Body of pancreas (tissue), 4 donors: ENCODE measurements around the gene ACSF3. TPM values are rescaled to one million over a fixed set of nuclear protein-coding genes. Genes with fewer than 3 reads are reported as not detected.

ENCODE experiments used
- ATAC-seq: fragments of 150-250 bp; one replicate; pipeline ENCODE4 v1.9.1; 2016
- DNase-seq, 4 donors: peaks; one replicate each; pipeline ENCODE4 v3.0.0-alpha.2; 2019
- H3K27ac ChIP-seq, 4 donors: fragments of 200-600 bp; sonication (generic); 1 replicate in 3 of 4; 2 replicates in 1 of 4; pipeline versions ENCODE4 v1.5.1 to v1.6.1; 2016 to 2019; ENCODE audit warnings: mild to moderate bottlenecking in 1 of 4, mixed read lengths in 1 of 4, moderate library complexity in 1 of 4
- H3K27me3 ChIP-seq, 2 donors: fragments of 200-600 bp; sonication (generic); one replicate each; pipeline ENCODE4 v1.6.0; 2016; ENCODE audit warnings: mild to moderate bottlenecking in 1 of 2
- H3K36me3 ChIP-seq, 2 donors: fragments of 200-600 bp; sonication (generic); replicated peaks in 1 of 2; 2 replicates each; pipeline ENCODE4 v1.5.1; 2016; ENCODE audit warnings: low read depth in 2 of 2; ENCODE audit not compliant: insufficient read depth in 1 of 2
- H3K4me1 ChIP-seq: fragments of 200-600 bp; sonication (generic); one replicate; pipeline ENCODE4 v1.6.0; 2016
- H3K4me3 ChIP-seq, 2 donors: fragments of 200-600 bp; sonication (generic); 1 replicate in 1 of 2; 2 replicates in 1 of 2; pipeline ENCODE4 v1.5.1; 2016 to 2019
- H3K9me3 ChIP-seq, 3 donors: fragments of 200-600 bp; sonication (generic); 1 replicate in 2 of 3; 2 replicates in 1 of 3; pipeline ENCODE4 v1.5.1; 2016
- CTCF ChIP-seq, 7 experiments: fragments of 450-650 bp in 4 of 7; fragments of 200-600 bp in 3 of 7; sonication (generic) in 3 of 7; IDR thresholded peaks; one replicate each; pipeline ENCODE4 v1.5.1; 2016 to 2019; ENCODE audit warnings: antibody characterized with exemption in 7 of 7
- POLR2A ChIP-seq, 3 donors: fragments of 450-650 bp; IDR thresholded peaks; one replicate each; pipeline ENCODE4 v1.6.1; 2016; ENCODE audit warnings: antibody characterized with exemption in 3 of 3, mild to moderate bottlenecking in 2 of 3
- WGBS, 2 donors: methylation state at CpG; one replicate each; pipeline ENCODE4 v1.1.5; 2017; 5-methylcytosine and 5-hydroxymethylcytosine counted together
- intact Hi-C: fragments of 100-400 bp; cut with DNase I; formaldehyde crosslinking; loops from one replicate; pipeline ENCODE4 v1.15.1; 2023
- total RNA-seq, 2 donors: library from RNA; depleted of rRNA; stranded (reverse); fragments of >200 nt; gene quantifications; one replicate each; pipeline ENCODE4 v1.1.0, GENCODE V29; 2016

ACSF3 gene
- total RNA-seq, 2 donors from 2014 or later = 22.1 to 48.8 TPM

GRCh38 chr16:89173174-89173921 is 79.7 kb downstream of the ACSF3 start:
- Histone ChIP-seq H3K27ac (no peak overlapping the region), H3K4me1 (peaks cover 17% of the 10 kb centered on the region), H3K27me3 (peaks cover 0 to 11% of the 10 kb centered on the region in 2 donors), H3K4me3 (no peak overlapping the region), H3K9me3 (no peaks in the 10 kb centered on the region), H3K36me3 (no peaks in the 10 kb centered on the region)
- ATAC-seq (no peak), DNase-seq (no peak)
- intact Hi-C loops = no loop called here
- no peak for TF ChIP-seq POLR2A (IDR thresholded peaks at IDR 0.05)
- TF ChIP-seq CTCF (IDR thresholded peaks at IDR 0.05) = no peak
- WGBS, 2 donors = 59 to 76% methylated on average over 3 to 11 of the region's 11 CpGs

- Histone ChIP-seq H3K36me3 (no peaks in the 10 kb centered on the region), H3K27me3 (peaks cover 0 to 2% of the 10 kb centered on the region in 2 donors), H3K4me1 (peaks cover 17% of the 10 kb centered on the region), H3K27ac (no peak overlapping the region), H3K4me3 (no peak overlapping the region), H3K9me3 (no peaks in the 10 kb centered on the region)
- no peak for ATAC-seq
- TF ChIP-seq POLR2A (IDR thresholded peaks at IDR 0.05) (no peak), CTCF (IDR thresholded peaks at IDR 0.05) (no peak)
- intact Hi-C loops = no loop called here
- 70 to 82% methylated on average over 12 to 23 of the region's 23 CpGs for WGBS, 2 donors
- no peak for DNase-seq
Observed at GRCh38 chr16:89174055-89174827, 80.6 kb downstream of the ACSF3 start.

GRCh38 chr16:89174877-89175276 is 81.2 kb downstream of the ACSF3 start:
- Histone ChIP-seq H3K9me3 (no peaks in the 10 kb centered on the region), H3K27me3 (no peaks in the 10 kb centered on the region), H3K36me3 (no peaks in the 10 kb centered on the region), H3K27ac (no peak overlapping the region), H3K4me1 (peaks cover 17% of the 10 kb centered on the region), H3K4me3 (no peak overlapping the region)
- 69 to 82% methylated on average over 6 to 13 of the region's 14 CpGs for WGBS, 2 donors
- ATAC-seq (no peak), DNase-seq (no peak)
- intact Hi-C loops = no loop called here
- TF ChIP-seq POLR2A (IDR thresholded peaks at IDR 0.05) (no peak), CTCF (IDR thresholded peaks at IDR 0.05) (no peak)

GRCh38 chr16:89175280-89176146 is 81.9 kb downstream of the ACSF3 start:
- DNase-seq (no peak), ATAC-seq (no peak)
- Histone ChIP-seq H3K9me3 (no peaks in the 10 kb centered on the region), H3K4me1 (peaks cover 11% of the 10 kb centered on the region), H3K4me3 (no peak overlapping the region), H3K36me3 (no peaks in the 10 kb centered on the region), H3K27me3 (no peaks in the 10 kb centered on the region), H3K27ac (no peak overlapping the region)
- no peak for TF ChIP-seq CTCF (IDR thresholded peaks at IDR 0.05)
- no peak for TF ChIP-seq POLR2A (IDR thresholded peaks at IDR 0.05)
- intact Hi-C loops = no loop called here
- 25 to 50% methylated on average over 4 to 20 of the region's 20 CpGs for WGBS, 2 donors
